Activated CD4-positive, alpha-beta T cell treated with anti-CD3 and anti-CD28 coated beads for 48 hours (primary cell): ENCODE data around the gene CREBRF.
"Not testable (repeated sequence)": the region's sequence is repeated elsewhere in the genome, so short reads cannot be mapped to it uniquely, and the experiment has no call there.

Experiments
- DNase-seq: peaks from one replicate; pipeline ENCODE4 v3.0.0-alpha.2; 2020

The CREBRF gene

GRCh38 chr5:173035904-173036707 lies 20.0 kb upstream of the CREBRF start:
- DNase-seq = peak; percentile 66

- no peak for DNase-seq
Observed at GRCh38 chr5:173039188-173039587, 17.0 kb upstream of the CREBRF start.

GRCh38 chr5:173039964-173040363 lies 16.2 kb upstream of the CREBRF start:
- no peak for DNase-seq

GRCh38 chr5:173041881-173042762 lies 14.0 kb upstream of the CREBRF start:
- no peak for DNase-seq

- DNase-seq = no peak
Observed at GRCh38 chr5:173042763-173043107, 13.4 kb upstream of the CREBRF start.

- DNase-seq = no peak
Observed at GRCh38 chr5:173045474-173045873, 10.7 kb upstream of the CREBRF start.

- not testable (repeated sequence) for DNase-seq
Observed at GRCh38 chr5:173047096-173047837, 8.9 kb upstream of the CREBRF start.

GRCh38 chr5:173047838-173048105 lies 8.4 kb upstream of the CREBRF start:
- no peak for DNase-seq

- no peak for DNase-seq
Observed at GRCh38 chr5:173050791-173051190, 5.4 kb upstream of the CREBRF start.

GRCh38 chr5:173051746-173052145 lies 4.4 kb upstream of the CREBRF start:
- DNase-seq = no peak

GRCh38 chr5:173053041-173053440 lies 3.1 kb upstream of the CREBRF start:
- no peak for DNase-seq

- DNase-seq = no peak
Observed at GRCh38 chr5:173055042-173055721, 970 bp upstream of the CREBRF start.

GRCh38 chr5:173055722-173055982 lies 500 bp upstream of the CREBRF start:
- DNase-seq = no peak

GRCh38 chr5:173056783-173057061 lies 570 bp downstream of the CREBRF start:
- no peak for DNase-seq

GRCh38 chr5:173057062-173057924 lies 1.1 kb downstream of the CREBRF start:
- DNase-seq = peak; percentile 100

- DNase-seq = no peak
Observed at GRCh38 chr5:173062141-173062540, 6.0 kb downstream of the CREBRF start.

GRCh38 chr5:173065155-173065554 lies 9.0 kb downstream of the CREBRF start:
- no peak for DNase-seq

GRCh38 chr5:173069671-173070070 lies 13.5 kb downstream of the CREBRF start:
- no peak for DNase-seq

GRCh38 chr5:173075137-173075843 lies 19.1 kb downstream of the CREBRF start:
- DNase-seq = no peak

GRCh38 chr5:173075970-173076369 lies 19.8 kb downstream of the CREBRF start:
- no peak for DNase-seq

GRCh38 chr5:173076471-173076870 lies 20.3 kb downstream of the CREBRF start:
- DNase-seq = not testable (repeated sequence)

GRCh38 chr5:173078878-173079277 lies 22.7 kb downstream of the CREBRF start:
- DNase-seq = no peak
